GM19395 (cell line): ENCODE data around the gene RGL2.
A peak's percentile ranks its signal among the peaks of the same experiment; 100 is the strongest.
"Not testable (repeated sequence)": the region's sequence is repeated elsewhere in the genome, so short reads cannot be mapped to it uniquely, and the experiment has no call there.

Experiments used
- ATAC-seq: cut with Tn5 transposase; IDR thresholded peaks from one replicate; pipeline ENCODE4 v1.9.1; 2021; ENCODE audit warnings: mild to moderate bottlenecking, moderate library complexity; ENCODE audit not compliant: unreplicated experiment

Gene RGL2, protein sequence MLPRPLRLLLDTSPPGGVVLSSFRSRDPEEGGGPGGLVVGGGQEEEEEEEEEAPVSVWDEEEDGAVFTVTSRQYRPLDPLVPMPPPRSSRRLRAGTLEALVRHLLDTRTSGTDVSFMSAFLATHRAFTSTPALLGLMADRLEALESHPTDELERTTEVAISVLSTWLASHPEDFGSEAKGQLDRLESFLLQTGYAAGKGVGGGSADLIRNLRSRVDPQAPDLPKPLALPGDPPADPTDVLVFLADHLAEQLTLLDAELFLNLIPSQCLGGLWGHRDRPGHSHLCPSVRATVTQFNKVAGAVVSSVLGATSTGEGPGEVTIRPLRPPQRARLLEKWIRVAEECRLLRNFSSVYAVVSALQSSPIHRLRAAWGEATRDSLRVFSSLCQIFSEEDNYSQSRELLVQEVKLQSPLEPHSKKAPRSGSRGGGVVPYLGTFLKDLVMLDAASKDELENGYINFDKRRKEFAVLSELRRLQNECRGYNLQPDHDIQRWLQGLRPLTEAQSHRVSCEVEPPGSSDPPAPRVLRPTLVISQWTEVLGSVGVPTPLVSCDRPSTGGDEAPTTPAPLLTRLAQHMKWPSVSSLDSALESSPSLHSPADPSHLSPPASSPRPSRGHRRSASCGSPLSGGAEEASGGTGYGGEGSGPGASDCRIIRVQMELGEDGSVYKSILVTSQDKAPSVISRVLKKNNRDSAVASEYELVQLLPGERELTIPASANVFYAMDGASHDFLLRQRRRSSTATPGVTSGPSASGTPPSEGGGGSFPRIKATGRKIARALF

DNA sequence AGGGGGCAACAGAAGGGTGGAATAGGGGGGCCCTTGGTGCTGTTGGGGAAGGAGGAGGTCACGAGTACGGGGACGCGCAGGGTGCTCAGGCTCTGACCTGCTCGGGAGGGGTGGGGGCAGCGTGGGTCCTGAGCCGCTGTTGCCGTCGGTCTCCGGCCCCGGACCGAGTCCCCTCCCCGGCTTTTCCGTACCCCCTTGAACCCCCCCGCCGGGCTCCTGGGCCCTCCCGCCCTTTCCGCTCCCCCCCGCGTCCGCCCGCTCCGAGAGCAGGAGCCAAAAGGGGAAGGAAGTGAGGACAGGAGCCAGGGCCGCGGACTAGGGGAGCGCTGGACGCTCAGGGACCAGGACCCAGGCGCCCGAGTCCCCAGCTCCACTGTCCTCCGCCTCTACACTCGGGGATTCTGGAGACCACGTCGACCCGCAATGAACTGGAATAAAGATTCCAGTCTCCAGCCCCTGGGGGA, at the start of gene RGL2:
RGL2 (minus strand) TSS at position 170 of the 464 bp plus-strand sequence. CDS start 332 bp downstream, outside the sequence.
- peak; percentile 38 for ATAC-seq

DNA sequence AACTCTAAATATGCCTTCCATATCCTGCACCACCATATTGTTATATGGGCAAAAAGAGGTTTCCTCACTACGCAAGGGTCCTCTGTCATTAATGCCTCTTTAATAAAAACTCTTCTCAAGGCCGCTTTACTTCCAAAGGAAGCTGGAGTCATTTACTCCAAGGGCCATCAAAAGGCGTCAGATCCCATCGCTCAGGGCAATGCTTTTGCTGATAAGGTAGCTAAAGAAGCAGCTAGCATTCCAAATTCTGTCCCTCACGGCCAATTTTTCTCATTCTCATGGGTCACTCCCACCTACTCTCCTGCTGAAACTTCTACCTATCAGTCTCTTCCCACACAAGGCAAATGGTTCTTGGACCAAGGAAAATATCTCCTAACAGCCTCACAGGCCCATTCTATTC, 49.1 kb upstream of the RGL2 start:
- ATAC-seq: no peak

DNA sequence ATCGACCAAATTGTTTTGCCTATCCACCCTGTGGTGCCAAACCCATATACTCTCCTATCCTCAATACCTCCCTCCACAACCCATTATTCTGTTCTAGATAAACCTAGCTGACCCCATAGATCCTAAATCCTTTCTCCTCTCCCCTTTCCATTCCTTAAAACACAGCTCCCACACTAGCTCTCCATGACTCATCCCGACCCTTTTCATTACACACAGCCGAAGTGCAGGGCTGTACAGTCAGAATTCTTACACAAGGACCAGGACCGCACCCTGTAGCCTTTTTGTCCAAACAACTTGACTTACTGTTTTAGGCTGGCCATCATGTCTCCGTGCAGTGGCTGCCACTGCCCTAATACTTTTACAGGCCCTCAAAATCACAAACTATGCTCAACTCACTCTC, 48.2 kb upstream of the RGL2 start:
- not testable (repeated sequence) for ATAC-seq

DNA sequence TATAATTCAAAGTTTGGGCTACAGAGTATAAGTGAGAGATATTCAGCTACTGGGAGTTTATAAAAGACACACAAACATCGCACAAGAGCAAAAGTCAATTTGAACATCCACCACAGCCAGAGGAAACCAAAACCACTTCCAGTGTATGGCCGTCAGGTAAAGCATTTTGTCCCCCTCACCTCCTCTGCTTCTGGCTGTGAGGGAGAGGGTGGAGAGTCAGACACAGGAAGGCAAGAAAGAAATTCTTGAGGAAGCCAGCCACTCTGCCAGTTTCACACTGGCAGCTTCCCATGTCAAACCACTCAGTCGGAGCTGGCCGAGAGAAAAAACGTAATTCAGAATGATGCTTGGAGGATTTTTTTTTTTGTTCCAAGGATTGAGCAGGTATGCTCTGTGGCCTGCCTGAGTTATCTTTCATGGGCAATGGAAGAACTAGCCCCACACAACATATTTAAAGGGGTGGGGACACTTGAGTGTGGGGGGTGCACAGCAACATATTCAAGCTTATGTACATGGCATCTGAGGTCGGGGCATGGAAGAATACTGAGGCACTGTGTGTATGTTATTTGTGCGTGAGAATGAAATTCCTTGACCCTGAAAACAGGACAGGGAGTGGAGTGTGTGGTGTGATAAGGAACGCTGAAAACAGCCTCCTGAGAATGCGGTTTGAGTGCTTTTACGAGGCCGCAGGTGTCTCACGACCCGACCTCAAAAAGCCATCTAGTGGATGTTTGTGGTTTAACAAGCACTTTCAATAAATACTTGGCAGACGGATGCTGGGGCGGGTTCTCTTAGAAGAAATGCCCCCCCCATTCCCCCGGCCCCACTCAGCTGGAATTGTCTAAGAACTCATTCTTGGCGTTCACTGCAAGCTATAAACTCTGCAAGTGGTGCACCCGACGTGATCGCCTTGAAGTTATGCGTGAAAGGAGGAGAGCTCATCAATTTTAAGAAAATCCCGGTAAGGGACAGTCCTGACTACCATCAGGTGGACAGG, 46.3 kb upstream of the RGL2 start:
- no peak for ATAC-seq

DNA sequence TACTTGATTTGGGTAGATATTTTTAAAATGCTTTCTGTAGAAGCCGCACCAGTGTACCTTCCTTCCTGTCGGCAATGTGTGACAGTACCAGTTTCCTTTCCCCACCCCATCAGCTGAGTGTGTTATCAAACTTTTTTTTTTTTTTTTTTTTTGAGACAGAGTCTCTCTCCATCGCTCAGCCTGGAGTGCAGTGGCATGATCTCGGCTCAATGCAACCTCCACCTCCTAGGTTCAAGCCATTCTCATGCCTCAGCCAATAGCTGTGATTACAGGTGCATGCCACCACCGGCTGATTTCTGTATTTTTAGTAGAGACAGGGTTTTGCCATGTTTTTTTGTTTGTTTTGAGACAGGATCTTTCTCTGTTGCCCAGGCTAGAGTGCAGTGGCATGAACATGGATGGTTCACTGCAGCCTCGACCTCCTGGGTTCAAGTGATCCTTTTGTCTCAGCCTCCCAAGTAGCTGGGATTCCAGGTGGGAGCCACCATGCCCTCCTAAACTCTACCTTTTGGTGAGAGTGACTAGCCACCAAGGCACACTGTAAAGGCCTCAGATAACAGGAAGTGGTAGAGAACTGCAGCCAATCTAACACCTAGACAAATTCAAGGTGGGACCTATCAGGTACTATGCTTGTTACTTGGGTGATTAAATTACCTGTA, 45.3 kb upstream of the RGL2 start:
- no peak for ATAC-seq

DNA sequence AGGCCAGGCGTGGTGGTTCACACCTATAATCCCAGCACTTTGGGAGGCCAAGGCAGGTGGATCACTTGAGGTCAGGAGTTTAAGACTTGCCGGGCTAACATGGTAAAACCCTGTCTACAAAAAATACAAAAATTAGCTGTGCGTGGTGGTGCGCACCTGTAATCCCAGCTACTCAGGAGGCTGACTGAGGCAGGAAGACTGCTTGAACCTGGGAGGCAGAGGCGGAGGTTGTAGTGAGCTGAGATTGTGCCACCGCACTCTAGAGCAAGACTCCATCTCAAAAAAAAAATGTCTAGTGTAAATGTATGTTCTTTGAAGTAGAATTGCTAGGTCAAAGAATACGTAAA, 44.8 kb upstream of the RGL2 start:
- ATAC-seq: not testable (repeated sequence)

DNA sequence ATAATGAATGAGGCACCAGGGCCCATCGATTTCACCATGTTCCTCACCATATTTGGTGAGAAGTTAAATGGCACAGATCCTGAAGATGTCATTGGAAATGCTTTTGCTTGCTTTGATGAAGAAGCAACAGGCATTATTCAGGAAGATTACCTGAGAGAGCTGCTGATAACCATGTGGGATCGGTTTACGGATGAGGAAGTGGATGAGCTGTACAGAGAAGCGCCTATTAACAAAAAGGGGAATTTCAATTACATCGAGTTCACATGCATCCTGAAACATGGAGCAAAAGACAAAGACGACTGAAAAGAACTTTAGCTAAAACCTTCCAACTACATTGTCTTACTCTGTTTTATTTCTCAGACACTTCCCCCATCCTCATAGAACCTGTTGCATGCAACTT, 40.5 kb upstream of the RGL2 start:
- no peak for ATAC-seq

DNA sequence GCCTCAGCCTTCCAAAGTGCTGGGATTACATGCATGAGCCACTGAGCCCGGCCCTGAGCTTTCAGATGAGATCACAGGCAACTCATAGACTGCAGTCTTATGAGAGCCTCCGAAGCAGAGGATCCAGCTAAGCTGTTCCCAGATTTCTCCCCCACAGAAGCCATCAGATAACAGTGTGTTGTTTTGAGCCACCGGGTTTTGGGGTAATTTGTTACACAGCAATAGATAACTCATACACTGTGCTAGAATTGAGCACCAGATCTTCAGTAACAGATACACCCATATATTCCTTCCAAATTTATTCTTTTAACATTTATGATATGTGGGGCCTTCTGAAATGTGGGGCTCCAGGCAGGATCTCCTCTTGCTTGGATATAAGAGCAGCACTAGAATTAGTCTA, 37.8 kb upstream of the RGL2 start:
- ATAC-seq: no peak

DNA sequence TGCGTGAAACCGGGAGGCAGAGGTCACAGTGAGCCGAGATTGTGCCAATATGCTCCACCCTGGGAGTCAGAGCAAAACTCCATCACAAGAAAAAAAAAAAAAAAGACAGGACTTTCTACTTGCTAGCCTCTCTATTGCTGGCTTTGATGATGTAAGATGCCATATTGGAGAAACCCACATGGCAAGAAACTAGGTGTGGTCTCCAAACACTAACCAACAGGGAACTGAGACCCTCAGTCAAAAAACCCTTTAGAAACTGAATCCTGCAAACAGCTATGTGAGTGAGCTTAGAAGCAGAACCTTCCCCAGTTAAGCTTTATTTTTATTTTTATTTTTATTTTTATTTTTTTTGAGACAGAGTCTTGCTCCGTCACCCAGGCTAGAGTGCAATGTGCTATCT, 37.2 kb upstream of the RGL2 start:
- ATAC-seq: no peak

DNA sequence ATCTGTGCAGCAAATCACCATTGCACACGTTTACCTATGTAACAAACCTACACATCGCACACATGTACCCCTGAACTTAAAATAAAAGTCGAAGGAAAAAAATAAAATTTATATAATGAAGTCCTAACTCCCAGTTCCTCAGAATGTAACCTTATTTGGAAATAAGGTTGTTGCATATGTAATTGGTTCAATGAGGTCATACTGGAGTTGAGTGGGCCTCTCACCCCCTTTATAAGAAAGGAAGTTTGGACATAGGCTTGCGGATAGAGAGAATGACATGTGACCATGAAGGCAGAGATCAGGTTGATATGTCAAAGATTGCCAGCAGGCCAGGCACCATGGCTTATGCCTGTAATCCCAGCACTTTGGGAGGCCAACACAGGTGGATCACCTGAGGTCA, 34.9 kb upstream of the RGL2 start:
- ATAC-seq: no peak

DNA sequence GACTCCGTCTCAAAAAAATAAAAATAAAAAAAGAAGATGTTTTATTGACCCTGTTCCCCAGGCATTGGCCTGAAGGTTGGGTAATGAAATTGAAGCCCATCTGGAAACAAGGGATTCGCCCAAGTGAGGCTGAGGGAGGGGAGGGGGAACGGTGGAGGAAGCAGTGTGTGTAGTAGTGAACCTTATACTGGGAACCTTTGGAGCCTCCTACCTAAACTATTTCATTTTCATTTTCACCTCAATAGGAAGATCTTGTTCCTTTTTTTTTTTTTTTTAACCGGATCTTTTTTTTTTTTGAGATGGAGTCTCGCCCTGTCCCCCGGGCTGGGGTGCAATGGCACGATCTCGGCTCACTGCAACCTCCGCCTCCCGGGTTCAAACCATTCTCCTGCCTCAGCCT, 32.0 kb upstream of the RGL2 start:
- no peak for ATAC-seq

DNA sequence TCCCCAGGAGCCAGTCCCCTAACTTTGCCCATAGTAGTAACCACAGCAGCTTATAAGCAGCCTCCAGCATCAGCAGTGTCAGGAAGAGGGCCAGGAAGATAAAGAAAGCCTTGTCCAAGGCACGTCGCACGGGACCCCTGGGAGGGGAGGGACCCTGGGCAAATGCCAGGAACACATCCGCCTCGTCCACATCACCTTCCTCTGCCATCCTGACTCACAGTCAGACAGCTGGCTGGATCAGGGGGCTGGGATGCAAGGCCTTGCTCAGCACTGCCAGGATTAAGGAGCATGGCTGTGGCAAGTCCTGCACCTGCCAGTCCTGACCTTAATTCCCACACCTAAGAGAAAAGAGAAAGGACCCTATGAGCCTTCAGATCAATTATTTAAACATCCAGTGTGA, 30.3 kb upstream of the RGL2 start:
- no peak for ATAC-seq

DNA sequence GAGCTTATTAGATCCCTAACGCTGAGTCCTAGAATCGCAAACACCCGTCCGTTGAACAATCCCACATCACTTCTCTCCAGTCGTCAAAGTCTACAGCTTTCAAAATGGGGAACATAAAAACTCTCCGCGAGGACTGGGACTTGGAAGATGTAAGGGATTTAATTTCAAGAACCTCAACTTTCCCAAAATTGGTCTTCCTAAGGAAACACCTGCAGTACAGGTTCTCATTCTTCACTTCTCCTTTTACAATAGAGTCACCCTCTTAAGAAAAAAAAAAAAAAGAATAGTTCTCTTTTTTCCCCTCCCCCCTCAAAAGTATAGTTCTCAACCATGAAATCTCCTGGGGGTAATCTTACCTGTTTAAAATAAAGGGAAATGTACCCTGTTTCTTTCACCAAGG, 25.4 kb upstream of the RGL2 start:
- ATAC-seq: no peak

DNA sequence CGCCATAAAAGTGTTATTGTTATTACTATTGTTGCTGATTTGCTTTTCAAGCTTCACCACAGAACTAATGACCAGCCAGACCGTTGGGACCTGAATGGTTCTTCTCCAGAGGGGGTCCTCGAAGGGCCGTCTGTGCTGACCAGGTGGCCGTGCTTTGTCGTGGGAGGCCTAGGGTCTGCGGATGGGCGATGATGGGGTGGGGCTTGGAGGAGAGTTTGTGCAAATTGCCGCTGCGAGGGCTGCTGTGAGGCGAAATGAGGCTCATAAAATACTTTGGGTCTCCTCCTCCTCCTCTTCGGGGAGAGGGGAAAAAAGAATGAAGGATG, 24.8 kb upstream of the RGL2 start:
- ATAC-seq: peak; percentile 9

DNA sequence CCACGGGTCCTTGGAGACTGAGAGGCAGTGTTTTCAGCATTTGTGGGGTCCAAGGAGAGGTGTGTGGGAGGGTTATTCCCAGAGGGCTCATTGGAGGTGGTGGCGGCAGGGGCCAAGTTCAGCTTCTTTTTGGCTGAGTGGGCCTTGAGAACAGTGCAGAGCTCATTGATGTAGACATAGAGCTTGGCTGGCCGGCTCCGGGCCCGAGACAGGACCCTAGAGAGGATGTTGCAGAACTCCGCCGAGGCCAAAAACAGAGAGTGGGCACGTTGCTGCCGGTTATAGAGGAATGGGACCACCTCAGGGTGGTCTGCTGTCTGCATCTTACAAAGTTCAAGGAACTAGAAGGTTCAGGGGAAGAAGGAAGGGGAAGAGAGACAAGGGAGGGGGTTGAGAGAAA, 22.5 kb upstream of the RGL2 start:
- ATAC-seq: no peak

DNA sequence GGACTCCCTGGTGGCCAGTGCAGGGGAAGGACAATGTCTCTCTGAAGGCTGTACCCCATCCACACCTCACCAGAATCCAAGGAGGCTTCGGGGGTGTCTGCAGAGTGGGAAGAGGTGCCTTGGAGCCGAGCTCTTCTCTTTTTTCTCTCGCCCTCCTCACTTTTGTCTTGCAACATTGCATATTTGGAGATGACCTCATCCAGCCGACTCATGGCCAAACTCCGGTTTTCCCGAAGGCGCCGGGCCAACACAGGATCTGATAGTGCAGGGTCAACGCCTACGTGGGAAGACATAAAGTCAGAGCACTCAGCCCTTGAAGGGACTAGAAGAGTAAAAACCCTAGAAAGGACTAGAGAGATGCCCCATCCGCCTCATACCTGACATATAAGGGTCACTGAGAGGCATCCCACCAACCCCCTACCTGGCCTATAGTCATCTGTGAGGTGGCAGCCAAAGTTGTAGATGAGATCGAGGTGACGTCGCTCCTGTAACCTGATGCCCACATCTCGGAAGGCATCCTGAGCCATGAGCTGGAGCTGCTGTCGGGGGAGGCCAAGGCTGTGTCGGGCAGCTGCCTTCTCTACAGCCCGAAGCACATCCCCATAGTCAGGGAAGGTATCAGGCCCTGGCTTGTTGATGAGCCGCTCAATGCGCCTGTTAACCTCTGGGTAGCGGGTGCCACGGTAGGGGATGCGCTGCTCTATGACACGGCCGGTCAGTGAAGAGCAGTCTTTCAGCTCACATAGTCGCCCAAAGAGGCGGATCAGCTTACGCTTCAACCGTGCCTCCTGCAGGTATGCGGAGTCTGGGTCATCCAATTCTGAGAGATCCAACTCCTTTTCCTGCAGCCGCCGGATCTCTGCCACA, 21.8 kb upstream of the RGL2 start:
- no peak for ATAC-seq

DNA sequence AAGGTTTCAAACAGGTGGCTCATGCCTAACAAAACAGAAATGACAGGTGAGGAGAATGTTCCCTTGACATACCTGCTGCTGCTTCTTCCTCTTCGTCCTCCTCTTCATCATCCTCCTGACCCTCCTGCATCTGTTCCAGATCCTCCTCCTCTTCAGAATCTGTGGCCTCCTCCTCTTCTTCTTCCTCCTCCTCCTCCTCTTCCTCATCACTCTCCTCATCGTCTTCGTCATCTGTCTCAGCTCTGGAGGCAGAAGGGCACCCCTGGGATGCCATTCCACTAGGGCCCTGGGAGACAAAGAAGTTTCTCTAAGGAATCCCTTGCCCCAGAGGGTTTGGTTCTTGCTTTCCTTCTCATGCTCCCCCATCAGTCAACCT, 21.2 kb upstream of the RGL2 start:
- no peak for ATAC-seq

DNA sequence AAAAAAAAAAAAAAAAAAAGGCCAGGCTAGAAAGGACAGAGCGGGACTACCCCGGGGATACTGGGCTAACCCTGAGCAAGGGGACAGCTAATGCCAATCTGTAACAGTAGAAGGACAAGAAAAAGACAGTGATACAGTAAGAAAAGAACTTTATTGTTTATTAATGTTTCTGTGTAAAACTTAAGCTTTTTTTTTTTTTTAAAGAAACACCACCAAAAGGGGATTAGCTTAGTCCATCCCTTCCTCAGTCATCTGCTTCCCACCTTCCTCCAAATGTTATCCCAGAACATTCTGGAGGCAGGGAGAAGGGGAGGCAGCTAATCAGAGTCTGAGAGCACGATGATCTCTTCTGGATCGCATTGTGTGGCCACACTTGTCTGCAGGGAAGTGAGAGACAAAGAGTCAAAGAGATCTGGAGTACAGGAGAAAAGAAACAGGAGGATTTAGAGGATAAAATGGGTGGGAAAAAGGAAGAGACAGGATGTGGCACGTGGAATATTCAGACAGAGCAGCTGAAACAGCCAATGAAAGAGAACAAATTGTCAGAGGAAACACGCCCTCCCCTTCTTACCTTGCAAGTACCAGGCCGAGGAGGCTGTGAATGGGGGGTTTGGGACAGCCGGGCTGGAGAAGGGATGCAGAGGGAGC, 19.8 kb upstream of the RGL2 start:
- no peak for ATAC-seq

DNA sequence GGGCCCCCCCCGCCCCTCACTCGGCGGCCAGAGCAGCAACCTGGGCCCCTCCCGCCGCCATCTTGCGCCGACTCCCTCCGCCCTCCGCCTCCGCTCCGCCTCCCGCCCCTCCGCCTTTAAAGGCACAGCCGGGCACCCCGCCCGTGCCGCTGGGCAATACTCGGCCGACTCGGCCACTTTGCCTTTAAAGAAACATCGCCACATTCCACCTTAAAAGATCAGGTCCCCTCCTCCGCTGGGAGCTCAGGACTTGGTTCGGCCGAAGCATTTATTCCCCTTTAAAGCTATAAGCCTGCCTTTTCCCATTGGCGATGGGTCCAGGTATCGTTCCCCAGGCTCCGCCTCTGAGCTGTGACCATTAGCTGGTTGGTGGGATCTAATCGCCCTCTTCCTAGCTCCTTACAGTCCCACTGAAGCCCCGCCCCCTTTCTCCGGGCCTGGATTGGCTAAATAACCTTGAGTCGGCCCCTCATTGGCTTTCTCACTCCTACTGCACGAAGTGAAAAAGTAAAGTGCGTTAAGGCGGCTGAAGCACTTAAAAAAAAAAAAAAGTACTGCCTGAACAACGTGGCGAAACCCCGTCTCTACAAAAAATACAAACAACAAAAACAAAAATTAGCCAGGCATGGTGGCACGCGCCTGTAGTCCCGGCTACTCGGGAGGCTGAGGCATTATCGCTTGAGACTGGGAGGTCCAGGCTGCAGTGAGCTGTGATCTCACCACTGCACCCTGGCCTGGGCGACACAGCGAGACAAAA, 19.1 kb upstream of the RGL2 start, which contains the start of gene ZBTB22:
ZBTB22 (minus strand) TSS at position 76 of the 757 bp plus-strand sequence. CDS start 828 bp downstream, outside the sequence.
- peak; percentile 52 for ATAC-seq
